Epithelial cell of esophagus (primary cell): ENCODE data around the gene SLIT3.

Source experiments
- DNase-seq: peaks from one replicate; pipeline ENCODE4 v3.0.0; 2010; ENCODE audit warnings: low read depth
- H3K4me3 ChIP-seq: 2 replicates; pipeline ENCODE4 v1.5.1; 2011; ENCODE audit warnings: mild to moderate bottlenecking, low read length, control low read depth
- TF ChIP-seq, protein P1 (sequence below): IDR thresholded peaks from 2 replicates; pipeline ENCODE4 v1.5.1; 2011; ENCODE audit warnings: low read depth, mild to moderate bottlenecking, low read length, control low read depth, inconsistent platforms; ENCODE audit not compliant: insufficient read depth; ENCODE audit errors: missing control alignments

SLIT3 gene

GRCh38 chr5:168995024-168995423 lies 305.9 kb downstream of the SLIT3 start:
- no peak for DNase-seq
- TF ChIP-seq, protein P1, sequence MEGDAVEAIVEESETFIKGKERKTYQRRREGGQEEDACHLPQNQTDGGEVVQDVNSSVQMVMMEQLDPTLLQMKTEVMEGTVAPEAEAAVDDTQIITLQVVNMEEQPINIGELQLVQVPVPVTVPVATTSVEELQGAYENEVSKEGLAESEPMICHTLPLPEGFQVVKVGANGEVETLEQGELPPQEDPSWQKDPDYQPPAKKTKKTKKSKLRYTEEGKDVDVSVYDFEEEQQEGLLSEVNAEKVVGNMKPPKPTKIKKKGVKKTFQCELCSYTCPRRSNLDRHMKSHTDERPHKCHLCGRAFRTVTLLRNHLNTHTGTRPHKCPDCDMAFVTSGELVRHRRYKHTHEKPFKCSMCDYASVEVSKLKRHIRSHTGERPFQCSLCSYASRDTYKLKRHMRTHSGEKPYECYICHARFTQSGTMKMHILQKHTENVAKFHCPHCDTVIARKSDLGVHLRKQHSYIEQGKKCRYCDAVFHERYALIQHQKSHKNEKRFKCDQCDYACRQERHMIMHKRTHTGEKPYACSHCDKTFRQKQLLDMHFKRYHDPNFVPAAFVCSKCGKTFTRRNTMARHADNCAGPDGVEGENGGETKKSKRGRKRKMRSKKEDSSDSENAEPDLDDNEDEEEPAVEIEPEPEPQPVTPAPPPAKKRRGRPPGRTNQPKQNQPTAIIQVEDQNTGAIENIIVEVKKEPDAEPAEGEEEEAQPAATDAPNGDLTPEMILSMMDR, result no peak
- H3K4me3 ChIP-seq, result no peak overlapping the region

DNA sequence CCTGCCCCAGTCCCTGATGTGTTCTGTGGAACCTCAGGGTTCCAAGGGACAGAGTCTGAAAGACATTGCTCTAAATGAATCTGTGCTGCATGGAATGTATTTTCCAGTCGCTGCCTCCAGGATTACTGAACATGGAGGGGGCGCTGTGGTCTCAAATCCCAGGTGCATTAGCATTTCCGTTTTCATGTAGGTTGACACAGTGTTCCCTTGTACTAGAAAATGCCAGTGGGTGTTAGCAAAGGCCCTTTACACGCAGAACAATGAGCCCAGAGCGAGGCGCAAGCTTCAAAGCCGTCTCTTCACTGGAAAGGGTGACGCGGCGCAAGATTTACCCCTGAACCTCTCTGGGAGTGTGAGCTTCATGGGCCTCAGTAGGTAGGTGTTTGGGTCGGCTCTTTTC lies 308.3 kb downstream of the SLIT3 start:
- H3K4me3 ChIP-seq, result no peak overlapping the region
- DNase-seq, result peak; percentile 59
- TF ChIP-seq, protein P1, result peak; percentile 63

DNA sequence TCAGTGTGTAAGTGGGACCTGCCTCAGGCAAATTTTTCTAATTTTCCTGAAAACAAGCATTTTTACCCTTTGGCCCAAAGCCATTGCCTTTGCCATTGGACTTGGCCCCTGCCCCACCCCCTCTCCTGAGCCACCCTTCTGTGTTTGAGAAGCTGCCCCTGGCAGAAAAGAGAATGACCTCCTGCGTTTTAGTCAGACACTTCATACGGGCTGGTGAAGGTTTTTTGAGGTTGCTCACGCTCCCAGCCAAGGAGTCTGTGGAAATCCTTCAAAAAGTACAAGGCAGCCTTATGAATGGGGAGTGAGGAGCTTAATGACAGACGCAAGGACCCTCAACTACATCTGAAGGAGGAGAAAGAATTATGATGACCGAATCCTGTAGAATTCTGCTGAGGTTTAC lies 308.9 kb downstream of the SLIT3 start:
- no peak for DNase-seq
- H3K4me3 ChIP-seq, result no peak overlapping the region
- TF ChIP-seq, protein P1, result no peak

DNA sequence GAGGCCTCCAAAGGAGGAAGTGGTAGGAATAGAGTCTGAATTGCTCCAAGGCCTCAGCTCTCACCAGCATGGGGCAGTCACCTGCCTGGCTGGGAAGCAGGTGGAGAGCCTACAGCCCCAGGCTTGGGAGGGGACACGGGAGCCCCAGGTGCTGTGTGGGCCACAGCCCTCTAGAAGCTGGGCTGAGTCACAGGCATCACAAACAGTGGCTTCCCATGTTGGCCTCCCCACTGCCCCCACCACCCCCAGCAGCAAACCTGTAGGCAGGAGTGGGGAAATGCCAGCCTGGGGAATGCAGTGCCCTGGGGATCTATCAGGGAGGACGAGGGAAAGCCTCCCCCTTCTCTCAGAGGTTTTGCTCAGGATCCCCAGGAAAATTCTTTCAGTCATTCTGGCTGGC lies 309.6 kb downstream of the SLIT3 start:
- TF ChIP-seq, protein P1, result no peak
- no peak overlapping the region for H3K4me3 ChIP-seq
- DNase-seq, result no peak

- H3K4me3 ChIP-seq, result no peak overlapping the region
- TF ChIP-seq, protein P1, result no peak
- DNase-seq, result no peak
These were observed 310.3 kb downstream of the SLIT3 start for GRCh38 chr5:168990679-168991078.

- H3K4me3 ChIP-seq, result no peak overlapping the region
- TF ChIP-seq, protein P1, result no peak
- no peak for DNase-seq
These were observed 311.0 kb downstream of the SLIT3 start for GRCh38 chr5:168989731-168990505.

GRCh38 chr5:168988699-168989098 lies 312.2 kb downstream of the SLIT3 start:
- no peak overlapping the region for H3K4me3 ChIP-seq
- TF ChIP-seq, protein P1, result no peak
- no peak for DNase-seq
